Progenitor cell of endocrine pancreas (in vitro differentiated cells): Measurements from ENCODE around the gene ZBTB8OS. TPM values are rescaled to one million over a fixed set of nuclear protein-coding genes. Genes with fewer than 3 reads are reported as not detected.

Experiments
- DNase-seq: peaks from one replicate; pipeline ENCODE4 v3.0.0; 2021; ENCODE audit warnings: low spot score; ENCODE audit not compliant: unreplicated experiment
- H3K27ac Mint-ChIP-seq: 2 replicates; pipeline ENCODE4 v1.8.0; 2021; ENCODE audit warnings: mild to moderate bottlenecking, moderate library complexity, mixed read lengths
- H3K27me3 Mint-ChIP-seq: 2 replicates; pipeline ENCODE4 v1.8.0; 2021; ENCODE audit warnings: mixed read lengths
- H3K36me3 Mint-ChIP-seq: 2 replicates; pipeline ENCODE4 v1.8.0; 2022; ENCODE audit warnings: mixed read lengths; ENCODE audit not compliant: insufficient read depth
- H3K4me1 Mint-ChIP-seq: 2 replicates; pipeline ENCODE4 v1.8.0; 2021; ENCODE audit warnings: low read depth, mixed read lengths
- H3K4me3 Mint-ChIP-seq: 2 replicates; pipeline ENCODE4 v1.8.0; 2021; ENCODE audit warnings: low read depth, mild to moderate bottlenecking, moderate library complexity, mixed read lengths
- H3K9me3 Mint-ChIP-seq: 2 replicates; pipeline ENCODE4 v1.8.0; 2021; ENCODE audit warnings: low read depth, mixed read lengths
- CTCF ChIP-seq: fragments of 200-600 bp; sonication (generic); IDR thresholded peaks from one replicate; pipeline ENCODE4 v1.5.0; 2021; ENCODE audit warnings: antibody characterized with exemption, mild to moderate bottlenecking; ENCODE audit not compliant: unreplicated experiment
- total RNA-seq: library from RNA; stranded (reverse); gene quantifications from 2 replicates; pipeline ENCODE4 v1.2.1, GENCODE V29; 2021

ZBTB8OS gene
- total RNA-seq, 1 donor from 2014 or later = 50.1 TPM

- Mint-ChIP-seq H3K4me3 (no peak overlapping the region), H3K4me1 (no peaks in the 10 kb centered on the region), H3K27ac (peak overlapping the region; percentile 3), H3K27me3 (no peaks in the 10 kb centered on the region), H3K9me3 (no peaks in the 10 kb centered on the region), H3K36me3 (peaks cover 10% of the 10 kb centered on the region)
- DNase-seq = no peak
- no peak for TF ChIP-seq CTCF
Measured at GRCh38 chr1:32622806-32623681, 27.3 kb downstream of the ZBTB8OS start.

GRCh38 chr1:32622205-32622604 is 28.1 kb downstream of the ZBTB8OS start:
- no peak for DNase-seq
- Mint-ChIP-seq H3K36me3 (peaks cover 10% of the 10 kb centered on the region), H3K27me3 (no peaks in the 10 kb centered on the region), H3K4me3 (no peak overlapping the region), H3K9me3 (no peaks in the 10 kb centered on the region), H3K27ac (no peak overlapping the region), H3K4me1 (no peaks in the 10 kb centered on the region)
- no peak for TF ChIP-seq CTCF

GRCh38 chr1:32619701-32620485 is 30.5 kb downstream of the ZBTB8OS start:
- Mint-ChIP-seq H3K4me1 (no peaks in the 10 kb centered on the region), H3K9me3 (no peaks in the 10 kb centered on the region), H3K36me3 (peaks cover 10% of the 10 kb centered on the region), H3K27ac (no peak overlapping the region), H3K27me3 (no peaks in the 10 kb centered on the region), H3K4me3 (no peak overlapping the region)
- no peak for TF ChIP-seq CTCF
- no peak for DNase-seq

GRCh38 chr1:32618673-32619221 is 31.6 kb downstream of the ZBTB8OS start:
- Mint-ChIP-seq H3K4me1 (no peaks in the 10 kb centered on the region), H3K27ac (no peak overlapping the region), H3K4me3 (no peak overlapping the region), H3K9me3 (no peaks in the 10 kb centered on the region), H3K27me3 (no peaks in the 10 kb centered on the region), H3K36me3 (peaks cover 10% of the 10 kb centered on the region)
- TF ChIP-seq CTCF = no peak
- no peak for DNase-seq

GRCh38 chr1:32613472-32613871 is 36.9 kb downstream of the ZBTB8OS start:
- no peaks in the 10 kb centered on the region for H3K36me3 Mint-ChIP-seq
- TF ChIP-seq CTCF = no peak
- no peak overlapping the region for H3K27ac Mint-ChIP-seq
- H3K4me1 Mint-ChIP-seq = peaks cover 4% of the 10 kb centered on the region
- H3K4me3 Mint-ChIP-seq = no peak overlapping the region
- no peaks in the 10 kb centered on the region for H3K9me3 Mint-ChIP-seq
- DNase-seq = no peak
- no peaks in the 10 kb centered on the region for H3K27me3 Mint-ChIP-seq
